Naive thymus-derived CD4-positive, alpha-beta T cell (primary cell): Measurements from ENCODE around the gene RETREG2. TPM values are rescaled to one million over a fixed set of nuclear protein-coding genes. Genes with fewer than 3 reads are reported as not detected.
A peak's percentile ranks its signal among the peaks of the same experiment; 100 is the strongest.

Source experiments
- ATAC-seq: fragments of 150-1000 bp; cut with Tn5 transposase; 2 replicates; pipeline ENCODE4 v1.10.0; 2021; ENCODE audit warnings: mild to moderate bottlenecking, moderate library complexity
- CTCF ChIA-PET: fragments of 350-600 bp; sonication (Branson Sonifier 250); formaldehyde crosslinking; loops from one replicate; lab custom pipeline; 2021; ENCODE audit warnings: antibody characterized with exemption; lab: Charles Lee
- POLR2A ChIA-PET: fragments of 350-600 bp; sonication (Branson Sonifier 250); formaldehyde crosslinking; loops from one replicate; lab custom pipeline; 2021; ENCODE audit warnings: antibody characterized with exemption, inconsistent platforms; lab: Charles Lee
- DNase-seq, 9 donors: peaks; one replicate each; pipeline versions ENCODE4 v3.0.0 to v3.0.0-alpha.2; 2020 to 2022; ENCODE audit warnings: mixed read lengths in 1 of 9
- H3K27ac ChIP-seq: one replicate; pipeline ENCODE4 v1.7.0; 2013; ENCODE audit warnings: mild to moderate bottlenecking, low read depth, low read length, moderate library complexity
- H3K27me3 ChIP-seq, 2 donors: one replicate each; pipeline ENCODE4 v1.7.0; 2013; ENCODE audit warnings: low read length in 2 of 2, mild to moderate bottlenecking in 2 of 2, moderate library complexity in 2 of 2; ENCODE audit not compliant: control insufficient read depth in 2 of 2, insufficient read depth in 2 of 2
- H3K36me3 ChIP-seq, 3 experiments: 1 replicate in 2 of 3; 2 replicates in 1 of 3; pipeline ENCODE4 v1.7.0; 2013; ENCODE audit warnings: low read length in 3 of 3, mild to moderate bottlenecking in 3 of 3, moderate library complexity in 1 of 3; ENCODE audit not compliant: insufficient read depth in 3 of 3, control insufficient read depth in 2 of 3
- H3K4me1 ChIP-seq, 2 donors: one replicate each; pipeline ENCODE4 v1.7.0; 2013; ENCODE audit warnings: low read length in 2 of 2, mild to moderate bottlenecking in 2 of 2, moderate library complexity in 1 of 2; ENCODE audit not compliant: control insufficient read depth in 2 of 2, insufficient read depth in 2 of 2
- H3K4me3 ChIP-seq: 2 replicates; pipeline ENCODE4 v1.7.0; 2013; ENCODE audit warnings: mild to moderate bottlenecking, low read length
- H3K9me3 ChIP-seq, 3 experiments: 1 replicate in 2 of 3; 2 replicates in 1 of 3; pipeline ENCODE4 v1.7.0; 2013; ENCODE audit warnings: low read length in 3 of 3; ENCODE audit not compliant: control insufficient read depth in 2 of 3
- H3K27ac Mint-ChIP-seq, 9 donors: one replicate each; pipeline ENCODE4 v1.8.0; 2020 to 2022; ENCODE audit warnings: mixed read lengths in 9 of 9, mild to moderate bottlenecking in 8 of 9, moderate library complexity in 5 of 9, inconsistent platforms in 2 of 9
- H3K27me3 Mint-ChIP-seq, 5 donors: one replicate each; pipeline ENCODE4 v1.8.0; 2021 to 2022; ENCODE audit warnings: mixed read lengths in 5 of 5, mild to moderate bottlenecking in 1 of 5
- H3K36me3 Mint-ChIP-seq, 5 donors: one replicate each; pipeline ENCODE4 v1.8.0; 2020 to 2022; ENCODE audit warnings: mixed read lengths in 5 of 5, mild to moderate bottlenecking in 3 of 5, inconsistent platforms in 1 of 5
- H3K4me1 Mint-ChIP-seq, 7 donors: one replicate each; pipeline ENCODE4 v1.8.0; 2020 to 2022; ENCODE audit warnings: mixed read lengths in 7 of 7, mild to moderate bottlenecking in 3 of 7, inconsistent platforms in 1 of 7
- H3K4me3 Mint-ChIP-seq, 10 donors: one replicate each; pipeline ENCODE4 v1.8.0; 2020 to 2022; ENCODE audit warnings: mild to moderate bottlenecking in 10 of 10, mixed read lengths in 10 of 10, moderate library complexity in 6 of 10, inconsistent platforms in 2 of 10
- H3K9me3 Mint-ChIP-seq, 11 donors: one replicate each; pipeline ENCODE4 v1.8.0; 2020 to 2022; ENCODE audit warnings: mixed read lengths in 11 of 11, mild to moderate bottlenecking in 4 of 11, inconsistent platforms in 1 of 11, moderate library complexity in 1 of 11
- intact Hi-C, 2 donors: fragments of 100-400 bp; cut with micrococcal nuclease; formaldehyde crosslinking; loops; one replicate each; pipeline ENCODE4 v1.15.1; 2023
- polyA plus RNA-seq, 2 donors: library from polyadenylated mRNA; unstranded; fragments of 300-500 nt; fragmentation: Illumina TruSeq; gene quantifications; one replicate each; pipeline ENCODE4 v1.2.3, GENCODE V29; 2021
- total RNA-seq, 6 experiments: library from RNA in 5 of 6; stranded (reverse) in 5 of 6; gene quantifications; 1 replicate in 5 of 6; 2 replicates in 1 of 6; pipeline ENCODE4 v1.2.3 and lab custom pipeline; 2021 to 2026

RETREG2 gene
- total and polyA plus RNA-seq, 7 experiments from 2014 or later: 58.5 to 124 (median 83.9) TPM

DNA sequence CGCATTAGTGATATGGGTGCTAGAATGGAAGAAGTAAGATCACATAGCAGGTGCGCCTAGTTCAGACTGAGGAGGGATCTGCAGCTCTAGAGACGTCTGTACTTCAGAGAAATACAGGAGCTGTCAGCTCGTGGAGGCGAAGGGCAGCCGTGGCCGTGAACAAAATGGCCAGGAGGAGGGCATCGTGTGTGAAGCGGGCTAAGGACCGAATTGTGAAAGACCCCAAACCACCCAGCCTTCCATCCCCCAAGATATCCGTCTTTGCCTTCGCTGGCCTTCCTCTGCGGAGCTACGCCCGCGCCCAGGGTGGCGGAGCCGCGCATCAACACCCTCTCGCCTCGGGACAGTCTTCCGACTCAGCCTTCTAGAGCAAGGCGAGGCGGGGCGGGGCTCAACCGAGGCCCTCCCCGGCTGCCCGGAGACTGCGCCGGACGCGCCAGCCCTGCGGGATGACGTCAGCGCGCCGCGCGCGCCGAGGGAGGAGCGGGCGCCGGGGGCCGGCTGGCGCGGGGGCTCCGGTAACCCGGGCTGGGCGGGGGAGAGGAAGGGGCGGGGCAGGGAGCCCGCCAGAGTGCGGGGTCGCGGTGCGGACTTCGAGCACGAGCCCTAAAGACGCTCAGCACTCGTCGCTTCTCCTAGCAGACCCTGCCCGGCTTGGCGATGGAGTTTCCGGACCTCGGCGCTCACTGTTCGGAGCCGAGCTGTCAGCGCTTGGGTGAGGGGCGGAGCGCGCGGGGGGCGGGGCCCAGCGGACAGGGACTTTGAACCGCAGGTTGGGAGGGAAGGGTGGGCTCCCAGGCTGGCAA, 28.5 kb downstream of the RETREG2 start, which contains the start of gene ZFAND2B:
Gene ZFAND2B (plus strand): TSS at position 455 of the 806 bp plus-strand sequence. CDS start 206 bp downstream, at position 661.
- H3K4me3 ChIP-seq: peak within 1 kb of the TSS; percentile 98
- ChIA-PET CTCF (interaction anchor here (0.6 to 4.8 kb wide), 11 partner anchors 10 to 115 kb away, joined by 3 to 54 read pairs (median 4); partner anchors contain the start of gene CNPPD1), POLR2A (interaction anchor here (0.8 to 17.4 kb wide), 23 partner anchors 8 to 809 kb away, joined by 3 to 343 read pairs (median 6); partner anchors contain the start of genes ABCB6, ANKZF1, ATG9A and CNPPD1)
- H3K36me3 Mint-ChIP-seq: peaks cover 0 to 16% (median 0%) of the 10 kb centered on the region in 5 donors
- peak within 1 kb of the TSS; percentile 92 for H3K27ac ChIP-seq
- H3K27me3 ChIP-seq: no peaks in the 10 kb centered on the region
- peaks cover 15 to 48% (median 43%) of the 10 kb centered on the region in 7 donors for H3K4me1 Mint-ChIP-seq
- H3K27ac Mint-ChIP-seq: peak within 1 kb of the TSS; percentile 96 to 99 (median 97)
- no peaks in the 10 kb centered on the region for H3K9me3 ChIP-seq
- no peaks in the 10 kb centered on the region for H3K27me3 Mint-ChIP-seq
- intact Hi-C loops: loop anchor here (1.0 to 5.0 kb wide), 19 partner anchors 12 to 547 kb away; partner anchors contain the start of genes ANKZF1 (in 2 of the 2), ATG9A (in 2 of the 2), DNAJB2 (in 2 of the 2) and GLB1L (in 2 of the 2)
- DNase-seq: peak; percentile 92 to 98 (median 96)
- peaks cover 20 to 28% of the 10 kb centered on the region in 2 donors for H3K4me1 ChIP-seq
- ATAC-seq: peak; percentile 96
- peaks cover 9 to 19% (median 11%) of the 10 kb centered on the region in 3 experiments for H3K36me3 ChIP-seq
- peak within 1 kb of the TSS; percentile 77 to 98 (median 94) for H3K4me3 Mint-ChIP-seq
- peaks cover 0 to 5% (median 0%) of the 10 kb centered on the region in 11 donors for H3K9me3 Mint-ChIP-seq

DNA sequence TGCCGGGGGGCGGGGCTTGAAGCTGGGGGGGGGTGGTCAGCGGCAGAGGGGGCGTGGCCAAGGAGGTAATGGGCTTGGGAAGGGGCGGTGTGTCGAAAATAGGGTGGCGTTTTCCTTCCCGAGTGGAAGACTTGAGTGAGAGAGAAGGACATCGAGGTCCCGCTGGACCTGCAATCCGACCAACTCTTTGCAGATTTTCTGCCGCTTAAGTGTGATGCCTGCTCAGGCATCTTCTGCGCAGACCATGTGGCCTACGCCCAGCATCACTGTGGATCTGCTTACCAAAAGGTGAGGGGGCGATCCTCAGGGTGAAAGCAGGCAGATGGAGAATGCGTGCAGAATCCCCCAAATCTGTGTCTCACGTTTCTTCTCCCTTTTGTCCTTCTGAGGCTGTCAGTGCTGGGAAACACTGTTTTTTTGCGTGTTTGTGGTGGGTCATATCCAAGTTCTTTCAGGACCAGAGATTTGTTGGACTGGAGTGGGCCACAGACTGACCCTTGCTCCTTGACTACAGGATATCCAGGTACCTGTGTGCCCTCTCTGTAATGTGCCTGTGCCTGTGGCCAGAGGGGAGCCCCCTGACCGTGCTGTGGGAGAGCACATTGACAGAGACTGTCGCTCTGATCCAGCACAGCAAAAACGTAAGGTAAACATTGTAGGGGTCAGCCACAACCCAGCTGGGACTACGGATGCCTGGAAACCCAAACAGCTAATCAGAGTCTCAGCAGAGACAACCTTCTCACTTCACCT, 29.2 kb downstream of the RETREG2 start:
- Mint-ChIP-seq H3K4me3 (peak overlapping the region; percentile 77 to 98 (median 94)), H3K4me1 (peaks cover 15 to 54% (median 45%) of the 10 kb centered on the region in 7 donors), H3K9me3 (peaks cover 0 to 5% (median 0%) of the 10 kb centered on the region in 11 donors), H3K36me3 (peaks cover 0 to 19% (median 0%) of the 10 kb centered on the region in 5 donors), H3K27ac (peak overlapping the region; percentile 71 to 98 (median 96)), H3K27me3 (no peaks in the 10 kb centered on the region)
- DNase-seq (no peak), ATAC-seq (no peak)
- Histone ChIP-seq H3K9me3 (no peaks in the 10 kb centered on the region), H3K36me3 (peaks cover 9 to 19% (median 11%) of the 10 kb centered on the region in 3 experiments), H3K27me3 (no peaks in the 10 kb centered on the region), H3K27ac (peak overlapping the region; percentile 92), H3K4me1 (peaks cover 20 to 28% of the 10 kb centered on the region in 2 donors), H3K4me3 (peak overlapping the region; percentile 98)
- intact Hi-C loops: loop anchor here (2.0 to 5.0 kb wide), 5 partner anchors 37 to 390 kb away; partner anchors contain the start of genes GMPPA (in 2 of the 2), CHPF (in 1 of the 2), GLB1L (in 1 of the 2) and STK11IP (in 1 of the 2)
- ChIA-PET POLR2A (interaction anchor here (0.7 to 17.4 kb wide), 14 partner anchors 11 to 181 kb away, joined by 3 to 343 read pairs (median 20); partner anchors contain the start of genes ABCB6, ANKZF1, ATG9A and CNPPD1), CTCF (interaction anchor here (0.6 to 4.8 kb wide), 6 partner anchors 27 to 114 kb away, joined by 3 to 54 read pairs (median 6); partner anchors contain the start of gene CNPPD1)

DNA sequence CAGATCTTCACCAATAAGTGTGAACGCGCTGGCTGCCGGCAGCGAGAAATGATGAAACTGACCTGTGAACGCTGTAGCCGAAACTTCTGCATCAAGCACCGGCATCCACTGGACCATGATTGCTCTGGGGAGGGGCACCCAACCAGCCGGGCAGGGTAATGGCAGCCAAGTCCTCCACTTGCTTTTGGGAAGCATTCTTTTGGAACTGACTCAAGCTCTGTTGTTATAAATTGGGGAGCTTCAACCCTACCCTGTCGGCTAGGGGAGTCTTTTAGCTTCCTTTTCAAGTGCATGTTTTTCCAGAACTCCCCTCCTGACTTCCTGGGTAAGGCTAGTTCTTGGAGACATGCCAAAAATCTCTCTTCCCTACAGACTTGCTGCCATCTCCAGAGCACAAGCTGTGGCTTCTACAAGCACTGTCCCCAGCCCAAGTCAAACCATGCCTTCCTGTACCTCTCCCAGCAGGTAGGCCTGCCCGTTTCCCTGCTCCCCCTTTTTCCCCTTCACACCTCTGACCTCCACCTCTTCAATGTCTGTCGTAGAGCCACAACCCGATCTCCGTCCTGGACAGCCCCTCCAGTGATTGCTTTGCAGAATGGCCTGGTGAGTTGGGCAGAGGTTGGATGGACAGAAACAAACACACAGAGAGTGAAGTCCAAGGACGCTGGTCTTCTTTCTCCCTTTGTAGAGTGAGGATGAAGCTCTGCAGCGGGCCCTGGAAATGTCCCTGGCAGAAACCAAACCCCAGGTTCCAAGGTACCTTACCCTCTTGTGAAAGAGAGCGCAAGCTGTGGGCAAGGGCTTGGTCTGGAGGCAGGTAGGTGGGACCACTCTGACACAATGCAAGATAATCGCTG, 30.0 kb downstream of the RETREG2 start:
- Mint-ChIP-seq H3K9me3 (peaks cover 0 to 5% (median 0%) of the 10 kb centered on the region in 11 donors), H3K36me3 (peaks cover 0 to 19% (median 0%) of the 10 kb centered on the region in 5 donors), H3K27ac (peak overlapping the region in 8 of 9 donors; percentile 86 to 98 (median 96)), H3K4me1 (peaks cover 15 to 54% (median 47%) of the 10 kb centered on the region in 7 donors), H3K27me3 (no peaks in the 10 kb centered on the region), H3K4me3 (peak overlapping the region; percentile 51 to 98 (median 92))
- ChIA-PET POLR2A (interaction anchor here (0.7 to 17.4 kb wide), 15 partner anchors 10 to 471 kb away, joined by 3 to 343 read pairs (median 7); partner anchors contain the start of genes ABCB6, ANKZF1, ATG9A and CNPPD1), CTCF (interaction anchor here (1.7 to 4.8 kb wide), 4 partner anchors 28 to 49 kb away, joined by 5 to 54 read pairs (median 10); partner anchors contain the start of gene CNPPD1)
- ATAC-seq: no peak
- H3K36me3 ChIP-seq: peaks cover 9 to 19% (median 11%) of the 10 kb centered on the region in 3 experiments
- intact Hi-C loops: loop anchor here (2.0 to 5.0 kb wide), 5 partner anchors 37 to 389 kb away; partner anchors contain the start of genes GMPPA (in 2 of the 2), CHPF (in 1 of the 2), GLB1L (in 1 of the 2) and STK11IP (in 1 of the 2)
- no peaks in the 10 kb centered on the region for H3K9me3 ChIP-seq
- no peaks in the 10 kb centered on the region for H3K27me3 ChIP-seq
- H3K4me1 ChIP-seq: peaks cover 20 to 28% of the 10 kb centered on the region in 2 donors
- H3K4me3 ChIP-seq: no peak overlapping the region
- H3K27ac ChIP-seq: peak overlapping the region; percentile 92
- DNase-seq: peak in 1 of 9 donors; percentile 20

DNA sequence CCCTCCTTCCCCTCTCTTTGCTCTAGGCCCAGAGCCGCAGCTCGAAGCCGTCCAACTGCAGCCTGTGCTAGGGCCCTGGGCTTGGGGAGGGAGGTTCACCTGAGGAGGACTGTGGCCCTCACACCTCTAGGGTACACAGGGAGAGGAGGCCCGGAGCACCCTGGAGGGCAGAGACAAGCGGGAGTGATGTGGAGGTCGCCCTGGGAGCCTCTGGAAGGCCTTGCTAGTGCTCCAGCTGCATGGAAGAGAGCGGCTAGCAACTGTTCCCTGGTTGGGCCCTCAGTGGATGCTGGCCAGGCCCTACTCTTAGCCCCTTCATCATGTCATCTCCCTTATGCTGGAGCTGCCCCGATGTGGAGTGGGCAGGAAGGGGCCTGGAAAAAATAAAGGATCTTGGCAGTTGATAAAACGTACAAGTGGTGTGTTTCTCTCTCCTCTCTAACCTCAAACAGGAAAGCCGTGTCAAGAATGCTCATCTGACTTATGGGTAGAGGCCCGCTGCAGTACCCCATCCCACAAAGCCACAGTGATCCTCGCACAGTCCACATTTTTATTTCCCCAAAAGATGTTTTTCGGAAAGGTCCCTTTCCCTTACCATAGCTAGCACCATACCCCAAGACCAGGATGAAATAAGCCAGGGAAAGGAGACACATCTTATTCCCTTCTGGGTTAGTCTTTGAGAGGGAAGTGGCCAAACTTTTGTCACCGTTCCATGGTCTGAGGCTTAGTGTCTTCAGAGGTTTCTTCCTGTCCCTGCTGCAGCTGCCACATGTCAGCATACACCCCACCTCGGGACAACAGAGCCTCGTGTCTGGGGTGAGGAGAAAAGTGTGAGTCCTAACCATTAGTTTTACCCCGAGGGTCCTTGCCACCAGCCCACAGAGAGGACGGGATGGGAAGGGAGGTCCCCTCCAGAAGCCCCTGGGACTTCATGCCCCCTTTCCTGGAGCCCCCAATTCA, 31.4 kb downstream of the RETREG2 start:
- peaks cover 15 to 54% (median 47%) of the 10 kb centered on the region in 7 donors for H3K4me1 Mint-ChIP-seq
- peak in 1 of 9 donors; percentile 21 for DNase-seq

More for the DNA sequence above, 31.4 kb downstream of the RETREG2 start:
- peaks cover 9 to 26% (median 14%) of the 10 kb centered on the region in 3 experiments for H3K36me3 ChIP-seq
- H3K9me3 ChIP-seq: no peaks in the 10 kb centered on the region
- peak overlapping the region; percentile 81 to 98 (median 90) for H3K27ac Mint-ChIP-seq
- POLR2A ChIA-PET: interaction anchor here (1.0 to 17.4 kb wide), 10 partner anchors 9 to 85 kb away, joined by 3 to 343 read pairs (median 7); partner anchors contain the start of genes ABCB6, ANKZF1, ATG9A and CNPPD1
- peak overlapping the region; percentile 25 for H3K27ac ChIP-seq
- intact Hi-C loops: loop anchor here (5.0 kb wide), 3 partner anchors 288 to 388 kb away; partner anchors contain the start of genes CHPF (in 1 of the 2), GMPPA (in 1 of the 2), STK11IP (in 1 of the 2) and TMEM198 (in 1 of the 2)
- CTCF ChIA-PET: interaction anchor here (1.2 to 4.8 kb wide), 5 partner anchors 35 to 180 kb away, joined by 3 to 54 read pairs (median 5); partner anchors contain the start of genes CNPPD1 and NHEJ1
- H3K4me3 Mint-ChIP-seq: peak overlapping the region in 4 of 10 donors; percentile 50 to 64 (median 52)
- H3K36me3 Mint-ChIP-seq: peaks cover 0 to 22% (median 4%) of the 10 kb centered on the region in 5 donors
- no peaks in the 10 kb centered on the region for H3K27me3 ChIP-seq
- ATAC-seq: no peak
- peaks cover 0 to 5% (median 0%) of the 10 kb centered on the region in 11 donors for H3K9me3 Mint-ChIP-seq
- H3K27me3 Mint-ChIP-seq: no peaks in the 10 kb centered on the region
- H3K4me1 ChIP-seq: peaks cover 20 to 28% of the 10 kb centered on the region in 2 donors
- H3K4me3 ChIP-seq: no peak overlapping the region
